C4-2B (cell line): ENCODE data around the gene RAP1A.

ENCODE experiments used
- H3K27ac ChIP-seq: fragments of 450-650 bp; 2 replicates; pipeline ENCODE4 v1.5.1; 2017
- ZFX ChIP-seq: fragments of 450-650 bp; IDR thresholded peaks from 2 replicates; pipeline ENCODE4 v1.6.1; 2017
- TF ChIP-seq, protein P1 (sequence below): fragments of 450-650 bp; conservative IDR thresholded peaks from 2 replicates; pipeline ENCODE4 v1.5.1; 2017; ENCODE audit warnings: mild to moderate bottlenecking

RAP1A gene

DNA sequence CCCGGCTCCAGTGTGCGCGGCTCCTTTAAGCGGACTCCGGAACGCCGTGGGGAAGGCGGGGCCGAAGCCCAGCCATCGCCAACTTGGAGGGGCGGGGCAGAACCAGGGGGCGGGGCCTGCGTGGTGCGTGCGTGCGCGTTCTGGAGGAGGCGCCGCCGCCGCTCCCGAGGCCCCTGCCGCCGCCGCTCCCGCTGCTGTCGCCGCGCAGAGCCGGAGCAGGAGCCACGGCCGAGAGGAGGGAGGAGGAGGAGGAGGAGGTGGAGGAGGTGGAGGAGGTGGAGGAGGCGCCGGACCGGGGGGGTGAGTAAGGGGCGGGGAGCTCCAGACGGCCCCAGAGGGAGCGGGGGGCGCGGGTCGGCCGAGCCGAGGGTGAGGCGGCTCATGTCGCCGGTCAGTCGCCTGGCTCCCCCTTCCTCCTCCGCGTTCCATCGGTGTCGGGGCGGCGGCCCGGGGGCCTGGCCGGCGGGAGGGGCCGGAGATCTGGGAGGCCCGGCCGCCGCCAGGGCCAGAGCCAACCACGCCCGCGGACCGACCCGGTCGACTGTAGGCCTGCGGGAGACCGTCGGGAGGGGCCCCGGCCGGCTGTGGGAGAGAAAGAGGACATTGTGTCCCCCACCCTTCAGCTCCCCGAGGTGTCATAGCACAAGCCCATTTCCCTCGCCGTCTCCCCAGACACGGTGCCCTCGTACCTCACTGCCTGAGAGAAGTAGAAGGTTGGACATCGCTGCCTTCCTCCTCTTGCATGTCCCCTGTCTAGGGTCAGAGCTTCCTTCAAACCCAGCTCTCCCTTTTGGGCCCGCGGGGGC lies at the start of gene RAP1A:
Gene RAP1A (plus strand): TSS at position 155 of the 806 bp plus-strand sequence. CDS start 71,572 bp downstream, outside the sequence.
- TF ChIP-seq, protein P1, sequence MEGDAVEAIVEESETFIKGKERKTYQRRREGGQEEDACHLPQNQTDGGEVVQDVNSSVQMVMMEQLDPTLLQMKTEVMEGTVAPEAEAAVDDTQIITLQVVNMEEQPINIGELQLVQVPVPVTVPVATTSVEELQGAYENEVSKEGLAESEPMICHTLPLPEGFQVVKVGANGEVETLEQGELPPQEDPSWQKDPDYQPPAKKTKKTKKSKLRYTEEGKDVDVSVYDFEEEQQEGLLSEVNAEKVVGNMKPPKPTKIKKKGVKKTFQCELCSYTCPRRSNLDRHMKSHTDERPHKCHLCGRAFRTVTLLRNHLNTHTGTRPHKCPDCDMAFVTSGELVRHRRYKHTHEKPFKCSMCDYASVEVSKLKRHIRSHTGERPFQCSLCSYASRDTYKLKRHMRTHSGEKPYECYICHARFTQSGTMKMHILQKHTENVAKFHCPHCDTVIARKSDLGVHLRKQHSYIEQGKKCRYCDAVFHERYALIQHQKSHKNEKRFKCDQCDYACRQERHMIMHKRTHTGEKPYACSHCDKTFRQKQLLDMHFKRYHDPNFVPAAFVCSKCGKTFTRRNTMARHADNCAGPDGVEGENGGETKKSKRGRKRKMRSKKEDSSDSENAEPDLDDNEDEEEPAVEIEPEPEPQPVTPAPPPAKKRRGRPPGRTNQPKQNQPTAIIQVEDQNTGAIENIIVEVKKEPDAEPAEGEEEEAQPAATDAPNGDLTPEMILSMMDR, result no peak
- TF ChIP-seq ZFX, result peak; percentile 72
- H3K27ac ChIP-seq, result peak within 1 kb of the TSS; percentile 86

DNA sequence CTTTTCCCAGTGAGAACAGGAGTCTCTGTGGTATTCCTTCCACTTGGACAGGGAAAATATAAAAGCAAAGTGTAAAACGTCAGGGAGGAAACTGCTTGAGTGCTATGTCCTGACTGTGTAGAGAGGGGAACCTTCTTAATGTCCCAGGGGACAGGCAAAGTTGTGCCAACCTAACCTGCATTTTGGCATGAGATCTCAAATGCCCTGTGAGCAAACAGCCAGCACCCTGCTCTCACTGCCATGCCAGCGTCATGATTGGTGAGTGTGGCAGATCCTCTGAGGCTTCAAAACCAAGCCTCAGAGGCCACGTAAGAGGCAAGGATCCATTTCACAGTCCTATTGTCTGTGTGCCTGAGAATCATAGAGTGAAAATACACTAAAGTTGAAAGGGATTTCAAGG lies 49.7 kb upstream of the RAP1A start:
- TF ChIP-seq ZFX, result no peak
- TF ChIP-seq, protein P1, result no peak
- H3K27ac ChIP-seq, result no peak overlapping the region

DNA sequence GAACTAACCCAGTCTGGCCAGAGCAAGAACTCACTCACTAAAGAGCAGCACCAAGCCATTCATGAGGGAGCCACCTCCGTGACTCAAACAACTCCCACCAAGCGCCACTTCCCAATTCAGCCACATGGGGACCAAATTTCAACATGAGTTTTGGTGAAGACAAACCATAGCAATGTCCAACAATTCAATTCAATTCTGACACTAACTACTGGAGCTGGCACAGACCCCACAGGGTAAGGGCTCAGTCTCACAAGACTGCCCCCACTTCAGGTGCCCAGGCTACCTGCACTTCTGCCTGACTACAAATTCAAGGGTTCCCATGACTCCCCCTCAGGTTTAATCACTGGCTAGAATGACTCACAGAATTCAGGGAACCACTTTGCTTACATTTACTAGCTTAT lies 48.8 kb upstream of the RAP1A start:
- no peak overlapping the region for H3K27ac ChIP-seq
- no peak for TF ChIP-seq ZFX
- TF ChIP-seq, protein P1, result peak; percentile 25; the same call in 1 of the 2 replicates

DNA sequence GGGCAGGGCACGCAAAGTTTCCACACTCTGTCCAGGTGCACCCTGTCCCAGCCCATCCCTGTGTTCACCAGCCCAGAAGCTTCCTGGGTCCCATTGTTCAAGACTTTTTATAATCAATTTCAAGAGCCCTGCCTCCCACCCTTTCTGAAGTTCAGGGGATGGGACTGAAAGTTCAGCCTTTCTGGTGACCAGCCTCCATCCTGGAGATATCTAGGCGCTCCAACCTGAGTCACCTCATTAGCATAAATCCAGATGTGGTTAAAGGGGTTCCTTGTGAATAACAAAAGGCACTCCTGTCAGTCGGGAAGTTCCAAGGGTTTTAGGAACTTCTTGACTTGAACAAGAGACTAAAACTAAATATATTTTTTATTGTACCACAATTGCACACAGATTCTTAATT lies 48.4 kb upstream of the RAP1A start:
- no peak for TF ChIP-seq ZFX
- TF ChIP-seq, protein P1, result no peak
- no peak overlapping the region for H3K27ac ChIP-seq

DNA sequence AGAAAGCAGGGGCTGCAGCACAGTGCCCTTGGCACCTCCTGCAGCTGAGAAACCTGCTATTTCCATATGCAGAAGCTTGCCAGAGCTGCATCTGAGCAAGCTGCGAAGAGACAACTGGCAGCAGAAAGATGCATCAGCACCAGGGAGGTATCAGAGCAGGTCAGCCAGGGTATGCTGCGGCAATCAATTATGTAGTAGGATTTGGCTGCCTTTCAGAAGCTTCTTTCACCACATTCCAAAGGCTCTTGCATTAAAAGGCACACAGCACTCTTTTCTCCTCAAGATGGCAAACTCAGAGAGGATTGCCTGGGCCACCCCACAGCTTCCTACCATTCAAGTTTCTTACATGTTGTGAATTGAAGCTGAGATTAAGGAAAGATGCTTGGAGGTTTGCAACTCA lies 47.6 kb upstream of the RAP1A start:
- TF ChIP-seq ZFX, result no peak
- TF ChIP-seq, protein P1, result no peak
- H3K27ac ChIP-seq, result no peak overlapping the region

DNA sequence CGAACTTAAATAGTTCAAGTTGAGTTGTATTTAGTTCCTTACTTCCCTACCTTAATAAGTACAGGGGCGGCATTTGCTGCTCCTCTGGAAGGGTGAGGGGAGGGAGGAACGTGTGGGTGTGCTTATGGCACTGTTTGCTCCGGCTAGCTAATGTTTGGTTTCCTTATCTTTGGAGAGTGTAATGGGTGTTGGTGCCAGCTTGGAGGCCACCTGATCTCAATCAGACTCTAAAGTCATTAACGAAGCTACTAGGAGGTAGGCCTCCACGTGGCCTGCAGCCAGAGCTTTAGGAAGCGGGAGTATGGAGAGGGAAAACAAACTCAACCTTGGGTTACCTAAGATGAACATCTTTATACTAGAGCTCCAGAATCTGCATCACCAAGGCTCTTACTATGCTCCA lies 43.0 kb upstream of the RAP1A start:
- no peak for TF ChIP-seq ZFX
- TF ChIP-seq, protein P1, result no peak
- H3K27ac ChIP-seq, result peak overlapping the region; percentile 59

DNA sequence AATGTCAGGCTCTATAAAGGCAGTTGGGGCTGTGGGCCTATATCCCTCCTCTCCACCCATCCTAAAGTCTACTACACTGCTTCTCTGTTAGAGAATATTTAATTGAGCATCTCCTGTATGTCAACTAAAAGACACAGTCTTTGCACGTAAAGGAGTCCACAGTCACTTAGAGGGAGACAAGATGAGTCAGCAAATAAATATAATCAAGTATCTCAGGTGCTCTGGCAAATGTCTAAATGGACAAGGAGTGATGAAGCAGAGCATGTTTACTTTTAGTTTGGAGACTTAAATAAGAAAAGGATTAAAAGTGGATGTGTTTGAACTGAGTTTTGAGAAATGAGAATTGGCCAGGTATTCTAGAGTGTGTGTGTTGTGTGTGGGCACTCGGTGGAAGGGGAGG lies 41.8 kb upstream of the RAP1A start:
- no peak overlapping the region for H3K27ac ChIP-seq
- no peak for TF ChIP-seq ZFX
- TF ChIP-seq, protein P1, result no peak
